ENCODE measurements around the gene OR4F15. TPM values are rescaled to one million over a fixed set of nuclear protein-coding genes. Genes with fewer than 3 reads are reported as not detected.
"Not testable (repeated sequence)": the region's sequence is repeated elsewhere in the genome, so short reads cannot be mapped to it uniquely, and the experiment has no call there.

Gene OR4F15
- total and polyA plus RNA-seq, 2 donors (not counting 1 experiment from before 2014, with no cell fraction given): not detected

GRCh38 chr15:101788503-101789269, 23.3 kb upstream of the OR4F15 start:
- H3K27ac ChIP-seq (ENCODE audit: low read length in 2 of 2); CTCF ChIA-PET; H3K79me2 ChIP-seq (ENCODE audit: control insufficient read depth, insufficient read depth, low read length); DNase-seq; H2AFZ ChIP-seq (ENCODE audit: insufficient read depth, low read depth, low read length, poor library complexity, severe bottlenecking); H3K4me3 ChIP-seq (ENCODE audit: control extremely low read depth in 1 of 5, extremely low read depth in 1 of 5, insufficient read depth in 1 of 5, low read depth in 2 of 5, low read length in 4 of 5); H3K36me3 ChIP-seq (replicated peaks in 1 of 2; ENCODE audit: control extremely low read depth in 1 of 2, control insufficient read depth in 1 of 2, extremely low read depth in 1 of 2, insufficient read depth in 2 of 2, low read length in 1 of 2); H3K4me1 Mint-ChIP-seq; H3K27me3 ChIP-seq (replicated peaks in 1 of 4; ENCODE audit: control extremely low read depth in 1 of 4, control insufficient read depth in 3 of 4, insufficient read depth in 4 of 4, low read length in 3 of 4); H3K9ac ChIP-seq (ENCODE audit: low read length); ATAC-seq (ENCODE audit: low read depth); H4K20me1 ChIP-seq (ENCODE audit: control insufficient read depth, insufficient read depth, low read length, poor library complexity, severe bottlenecking); H3K9me3 ChIP-seq (ENCODE audit: control extremely low read depth in 1 of 3, control insufficient read depth in 2 of 3, insufficient read depth in 1 of 3, low read length in 2 of 3); H3K9me3 Mint-ChIP-seq (ENCODE audit: insufficient read depth); H3K4me2 ChIP-seq (replicated peaks; ENCODE audit: low read depth, low read length, poor library complexity, severe bottlenecking); H3K4me3 Mint-ChIP-seq; POLR2A ChIA-PET; intact Hi-C loops (cut with micrococcal nuclease); H3K4me1 ChIP-seq (ENCODE audit: control insufficient read depth in 2 of 2, insufficient read depth in 2 of 2, low read length in 2 of 2); H3K27me3 Mint-ChIP-seq; H3K27ac Mint-ChIP-seq: not testable (repeated sequence)
- WGBS (ENCODE audit: insufficient coverage): no CpG with 5 or more reads among the region's 5 CpGs

- H3K4me3 ChIP-seq (ENCODE audit: control extremely low read depth in 1 of 5, extremely low read depth in 1 of 5, insufficient read depth in 1 of 5, low read depth in 2 of 5, low read length in 4 of 5); ATAC-seq (ENCODE audit: low read depth); CTCF ChIA-PET: not testable (repeated sequence)
Observed at GRCh38 chr15:101790748-101791147, 21.3 kb upstream of the OR4F15 start.

GRCh38 chr15:101793981-101794380, 18.0 kb upstream of the OR4F15 start:
- H3K9ac ChIP-seq (ENCODE audit: low read length); H3K4me3 Mint-ChIP-seq; H3K27me3 ChIP-seq (replicated peaks in 1 of 4; ENCODE audit: control extremely low read depth in 1 of 4, control insufficient read depth in 3 of 4, insufficient read depth in 4 of 4, low read length in 3 of 4); CTCF ChIA-PET; H3K27ac Mint-ChIP-seq; intact Hi-C loops (cut with micrococcal nuclease); POLR2A ChIA-PET; H3K4me1 Mint-ChIP-seq; H3K4me1 ChIP-seq (ENCODE audit: control insufficient read depth in 2 of 2, insufficient read depth in 2 of 2, low read length in 2 of 2); H3K79me2 ChIP-seq (ENCODE audit: control insufficient read depth, insufficient read depth, low read length); H3K36me3 ChIP-seq (replicated peaks in 1 of 2; ENCODE audit: control extremely low read depth in 1 of 2, control insufficient read depth in 1 of 2, extremely low read depth in 1 of 2, insufficient read depth in 2 of 2, low read length in 1 of 2); H3K9me3 Mint-ChIP-seq (ENCODE audit: insufficient read depth); H3K4me3 ChIP-seq (ENCODE audit: control extremely low read depth in 1 of 5, extremely low read depth in 1 of 5, insufficient read depth in 1 of 5, low read depth in 2 of 5, low read length in 4 of 5); ATAC-seq (ENCODE audit: low read depth); H3K4me2 ChIP-seq (replicated peaks; ENCODE audit: low read depth, low read length, poor library complexity, severe bottlenecking); H2AFZ ChIP-seq (ENCODE audit: insufficient read depth, low read depth, low read length, poor library complexity, severe bottlenecking); H4K20me1 ChIP-seq (ENCODE audit: control insufficient read depth, insufficient read depth, low read length, poor library complexity, severe bottlenecking); DNase-seq; H3K9me3 ChIP-seq (ENCODE audit: control extremely low read depth in 1 of 3, control insufficient read depth in 2 of 3, insufficient read depth in 1 of 3, low read length in 2 of 3); H3K27ac ChIP-seq (ENCODE audit: low read length in 2 of 2): not testable (repeated sequence)
- WGBS (ENCODE audit: insufficient coverage): 89% methylated on average over 6 of the region's 7 CpGs
- H3K27me3 Mint-ChIP-seq: peaks cover 16% of the 10 kb centered on the region

More at GRCh38 chr15:101790748-101791147, 21.3 kb upstream of the OR4F15 start:
- H3K79me2 ChIP-seq (ENCODE audit: control insufficient read depth, insufficient read depth, low read length); H3K9ac ChIP-seq (ENCODE audit: low read length); H3K9me3 Mint-ChIP-seq (ENCODE audit: insufficient read depth); intact Hi-C loops (cut with micrococcal nuclease); H3K27me3 ChIP-seq (replicated peaks in 1 of 4; ENCODE audit: control extremely low read depth in 1 of 4, control insufficient read depth in 3 of 4, insufficient read depth in 4 of 4, low read length in 3 of 4); H3K9me3 ChIP-seq (ENCODE audit: control extremely low read depth in 1 of 3, control insufficient read depth in 2 of 3, insufficient read depth in 1 of 3, low read length in 2 of 3); H3K4me3 Mint-ChIP-seq; H3K36me3 ChIP-seq (replicated peaks in 1 of 2; ENCODE audit: control extremely low read depth in 1 of 2, control insufficient read depth in 1 of 2, extremely low read depth in 1 of 2, insufficient read depth in 2 of 2, low read length in 1 of 2); H3K4me2 ChIP-seq (replicated peaks; ENCODE audit: low read depth, low read length, poor library complexity, severe bottlenecking); POLR2A ChIA-PET; H3K4me1 Mint-ChIP-seq; H3K27ac Mint-ChIP-seq; H3K27ac ChIP-seq (ENCODE audit: low read length in 2 of 2); H4K20me1 ChIP-seq (ENCODE audit: control insufficient read depth, insufficient read depth, low read length, poor library complexity, severe bottlenecking); DNase-seq; H2AFZ ChIP-seq (ENCODE audit: insufficient read depth, low read depth, low read length, poor library complexity, severe bottlenecking); H3K4me1 ChIP-seq (ENCODE audit: control insufficient read depth in 2 of 2, insufficient read depth in 2 of 2, low read length in 2 of 2): not testable (repeated sequence)
- peaks cover 14% of the 10 kb centered on the region for H3K27me3 Mint-ChIP-seq
- WGBS (ENCODE audit: insufficient coverage): no CpG with 5 or more reads among the region's 4 CpGs
